Measurements from ENCODE around the gene CENPV. TPM values are rescaled to one million over a fixed set of nuclear protein-coding genes. Genes with fewer than 3 reads are reported as not detected.

Gene CENPV
- total RNA-seq, 4 donors from 2014 or later, result 2.1 to 4.9 (median 3.8) TPM

DNA sequence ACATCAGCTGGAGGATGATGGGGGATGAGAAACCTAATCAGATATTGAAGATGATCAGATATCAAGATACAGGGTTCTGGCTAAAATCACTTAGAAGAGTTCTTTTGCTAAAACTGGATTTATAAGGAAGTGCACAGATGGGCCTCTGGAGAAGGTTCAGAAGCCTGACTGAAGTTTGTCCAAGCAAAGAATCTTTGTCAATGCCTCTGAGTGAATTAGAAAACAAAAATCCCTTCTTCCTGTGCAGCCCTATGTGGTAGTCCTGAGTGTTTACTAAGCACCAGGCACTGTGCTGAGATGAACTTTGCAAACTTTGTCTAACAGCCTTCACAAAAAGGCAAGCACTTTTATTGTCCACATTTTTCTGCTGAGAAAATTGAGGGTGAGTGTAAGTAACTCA lies 11.4 kb upstream of the CENPV start:
- H3K4me3 ChIP-seq (ENCODE audit: low read depth, poor library complexity, severe bottlenecking), result no peak overlapping the region
- TF ChIP-seq POLR2A (IDR thresholded peaks at IDR 0.05), result no peak
- TF ChIP-seq, protein P1, sequence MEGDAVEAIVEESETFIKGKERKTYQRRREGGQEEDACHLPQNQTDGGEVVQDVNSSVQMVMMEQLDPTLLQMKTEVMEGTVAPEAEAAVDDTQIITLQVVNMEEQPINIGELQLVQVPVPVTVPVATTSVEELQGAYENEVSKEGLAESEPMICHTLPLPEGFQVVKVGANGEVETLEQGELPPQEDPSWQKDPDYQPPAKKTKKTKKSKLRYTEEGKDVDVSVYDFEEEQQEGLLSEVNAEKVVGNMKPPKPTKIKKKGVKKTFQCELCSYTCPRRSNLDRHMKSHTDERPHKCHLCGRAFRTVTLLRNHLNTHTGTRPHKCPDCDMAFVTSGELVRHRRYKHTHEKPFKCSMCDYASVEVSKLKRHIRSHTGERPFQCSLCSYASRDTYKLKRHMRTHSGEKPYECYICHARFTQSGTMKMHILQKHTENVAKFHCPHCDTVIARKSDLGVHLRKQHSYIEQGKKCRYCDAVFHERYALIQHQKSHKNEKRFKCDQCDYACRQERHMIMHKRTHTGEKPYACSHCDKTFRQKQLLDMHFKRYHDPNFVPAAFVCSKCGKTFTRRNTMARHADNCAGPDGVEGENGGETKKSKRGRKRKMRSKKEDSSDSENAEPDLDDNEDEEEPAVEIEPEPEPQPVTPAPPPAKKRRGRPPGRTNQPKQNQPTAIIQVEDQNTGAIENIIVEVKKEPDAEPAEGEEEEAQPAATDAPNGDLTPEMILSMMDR (IDR thresholded peaks at IDR 0.05), result no peak
- no peak for DNase-seq (ENCODE audit: low spot score in 2 of 2)
- intact Hi-C loops (cut with DNase I; ENCODE audit: low total_unique reads), result no loop called here

DNA sequence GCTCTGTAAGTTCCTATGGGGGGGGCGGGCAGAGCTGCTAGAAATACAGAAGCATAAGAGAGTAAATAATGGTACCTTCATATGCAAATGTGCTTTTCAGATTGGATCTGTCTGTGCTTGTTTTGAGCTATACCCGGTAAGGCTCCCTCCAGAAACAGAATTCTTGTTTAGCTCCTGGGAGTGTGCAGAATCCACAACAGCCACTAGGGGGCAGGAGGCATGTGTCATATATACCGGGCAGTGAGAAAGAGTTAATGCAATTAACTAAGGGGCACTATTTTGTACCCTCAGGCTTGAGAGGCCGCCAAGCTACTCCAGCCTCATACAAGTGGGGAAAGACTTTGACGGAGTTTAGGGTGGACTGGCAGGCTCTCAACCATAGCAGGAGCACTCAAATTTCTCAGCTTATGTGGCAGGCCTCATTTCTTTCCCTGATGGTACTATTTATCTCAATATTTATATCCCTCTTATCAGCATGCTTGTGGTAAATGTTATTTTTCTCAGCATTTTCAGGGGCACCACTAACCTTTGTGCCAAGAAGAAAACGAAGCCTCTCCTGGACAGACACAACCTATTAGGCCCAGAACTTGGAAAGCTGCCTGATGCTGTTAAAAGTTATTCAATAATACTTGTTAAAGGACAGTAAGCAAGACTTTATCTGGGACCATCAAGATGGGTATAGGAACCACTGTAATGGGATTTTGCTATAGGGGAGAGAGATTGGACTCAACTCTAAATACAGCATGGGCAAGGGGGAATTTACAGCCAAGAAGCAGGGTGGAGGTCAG lies 10.7 kb upstream of the CENPV start:
- no peak overlapping the region for H3K4me3 ChIP-seq (ENCODE audit: low read depth, poor library complexity, severe bottlenecking)
- intact Hi-C loops (cut with DNase I; ENCODE audit: low total_unique reads), result no loop called here
- WGBS, 2 donors, result 8% methylated on average over 6 of the region's 6 CpGs
- DNase-seq (ENCODE audit: low spot score in 2 of 2), result peak; percentile 67 to 94
- TF ChIP-seq, protein P1 (IDR thresholded peaks at IDR 0.05), result peak in 1 of 3 donors; percentile 73
- TF ChIP-seq POLR2A (IDR thresholded peaks at IDR 0.05), result no peak

DNA sequence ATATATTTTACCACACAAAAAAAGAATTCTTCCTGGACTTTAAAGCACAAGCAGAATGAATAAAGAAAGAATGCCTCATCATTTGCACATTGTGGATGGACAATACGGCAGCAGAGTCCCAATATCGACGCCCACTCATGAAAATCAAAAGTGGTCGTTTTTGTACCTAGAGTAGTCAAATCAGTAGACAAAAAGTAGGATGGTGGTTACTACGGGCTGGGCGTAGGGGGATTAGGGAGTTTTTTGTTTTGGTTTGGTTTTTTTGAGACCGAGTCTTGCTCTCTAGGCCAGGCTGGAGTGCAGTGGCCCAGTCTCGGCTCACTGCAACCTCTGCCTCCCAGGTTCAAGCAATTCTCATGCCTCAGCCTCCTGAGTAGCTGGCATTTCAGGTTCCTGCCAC lies 8.6 kb upstream of the CENPV start:
- WGBS, 2 donors, result 80 to 85% methylated on average over 8 of the region's 8 CpGs
- intact Hi-C loops (cut with DNase I; ENCODE audit: low total_unique reads), result no loop called here
- no peak for TF ChIP-seq POLR2A (IDR thresholded peaks at IDR 0.05)
- TF ChIP-seq, protein P1 (IDR thresholded peaks at IDR 0.05), result no peak
- no peak overlapping the region for H3K4me3 ChIP-seq (ENCODE audit: low read depth, poor library complexity, severe bottlenecking)
- no peak for DNase-seq (ENCODE audit: low spot score in 2 of 2)

DNA sequence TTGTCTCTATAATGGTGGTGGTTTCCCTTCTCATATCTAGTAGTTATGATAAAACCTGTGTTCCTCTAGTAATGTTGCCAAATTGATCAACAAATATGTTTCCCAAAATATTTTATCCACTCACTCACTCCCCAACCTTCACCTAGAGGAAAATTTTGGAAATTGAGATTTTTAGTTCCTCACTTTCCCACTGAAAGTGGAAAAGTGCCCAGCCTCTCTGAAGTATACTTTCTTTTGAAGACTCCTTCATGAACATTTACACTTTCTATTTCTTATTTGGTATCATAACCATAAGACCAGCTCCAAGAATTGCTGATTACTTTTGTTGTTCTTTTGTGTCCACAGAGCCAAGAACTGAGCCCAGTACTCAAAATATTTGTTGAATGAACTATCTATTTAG lies 5.1 kb upstream of the CENPV start:
- TF ChIP-seq, protein P1 (IDR thresholded peaks at IDR 0.05), result no peak
- TF ChIP-seq POLR2A (IDR thresholded peaks at IDR 0.05), result no peak
- DNase-seq (ENCODE audit: low spot score in 2 of 2), result no peak
- intact Hi-C loops (cut with DNase I; ENCODE audit: low total_unique reads), result loop anchor here (10.0 kb wide), 1 partner anchor 166 kb away; no protein-coding TSS in a partner anchor
- no peak overlapping the region for H3K4me3 ChIP-seq (ENCODE audit: low read depth, poor library complexity, severe bottlenecking)

DNA sequence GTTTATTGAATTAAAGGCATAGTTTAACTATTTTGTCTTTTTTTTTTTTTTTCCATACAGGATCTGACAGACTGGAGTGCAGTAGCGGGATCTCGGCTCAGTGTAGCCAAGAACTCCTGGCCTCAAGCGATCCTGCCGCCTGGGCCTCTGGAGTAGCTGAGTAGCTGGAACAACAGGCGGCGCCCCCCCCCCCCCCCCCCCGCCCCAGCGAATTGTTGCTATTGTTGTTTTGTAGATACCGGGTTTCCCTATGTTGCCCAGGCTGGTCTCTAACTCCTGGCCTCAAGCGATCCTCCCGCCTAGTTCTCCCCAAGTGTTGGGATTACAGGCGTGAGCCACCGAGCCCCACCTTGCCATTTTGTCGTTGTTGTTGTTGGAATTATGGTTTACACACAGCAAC lies 1.3 kb upstream of the CENPV start:
- WGBS, 2 donors, result 85 to 95% methylated on average over 14 of the region's 14 CpGs
- no peak for TF ChIP-seq POLR2A (IDR thresholded peaks at IDR 0.05)
- TF ChIP-seq, protein P1 (IDR thresholded peaks at IDR 0.05), result no peak
- intact Hi-C loops (cut with DNase I; ENCODE audit: low total_unique reads), result loop anchor here (10.0 kb wide), 1 partner anchor 170 kb away; no protein-coding TSS in a partner anchor
- H3K4me3 ChIP-seq (ENCODE audit: low read depth, poor library complexity, severe bottlenecking), result no peak overlapping the region
- DNase-seq (ENCODE audit: low spot score in 2 of 2), result no peak
